Brain microvascular endothelial cell (primary cell): ENCODE data around the gene CTRL.

Source experiments
- DNase-seq: peaks from one replicate; pipeline ENCODE4 v3.0.0-alpha.2; 2020
- H3K27ac ChIP-seq: fragments of 250-450 bp; sonication (Bioruptor Pico); 2 replicates; pipeline ENCODE4 v1.5.1; 2020; ENCODE audit warnings: mild to moderate bottlenecking, moderate library complexity
- H3K27me3 ChIP-seq: fragments of 250-450 bp; sonication (Bioruptor Pico); replicated peaks from 2 replicates; pipeline ENCODE4 v1.5.1; 2020; ENCODE audit warnings: mild to moderate bottlenecking
- H3K36me3 ChIP-seq: fragments of 250-450 bp; sonication (Bioruptor Pico); replicated peaks from 2 replicates; pipeline ENCODE4 v1.5.1; 2020; ENCODE audit warnings: mild to moderate bottlenecking
- H3K4me3 ChIP-seq: 2 replicates; pipeline ENCODE4 v1.5.1; 2011; ENCODE audit warnings: low read depth, mild to moderate bottlenecking, control low read depth, low read length, moderate library complexity
- in situ Hi-C: cut with HindIII; loops from 2 replicates; pipeline ENCODE4 v1.10.0; 2017; ENCODE audit warnings: low sequenced_read_pairs, low pct_ligation_motif_present
- TF ChIP-seq, protein P1 (sequence below): IDR thresholded peaks from 2 replicates; pipeline ENCODE4 v1.5.1; 2011; ENCODE audit warnings: low read depth, mild to moderate bottlenecking, moderate library complexity, low read length, control low read depth, inconsistent platforms; ENCODE audit errors: missing control alignments

The CTRL gene

DNA sequence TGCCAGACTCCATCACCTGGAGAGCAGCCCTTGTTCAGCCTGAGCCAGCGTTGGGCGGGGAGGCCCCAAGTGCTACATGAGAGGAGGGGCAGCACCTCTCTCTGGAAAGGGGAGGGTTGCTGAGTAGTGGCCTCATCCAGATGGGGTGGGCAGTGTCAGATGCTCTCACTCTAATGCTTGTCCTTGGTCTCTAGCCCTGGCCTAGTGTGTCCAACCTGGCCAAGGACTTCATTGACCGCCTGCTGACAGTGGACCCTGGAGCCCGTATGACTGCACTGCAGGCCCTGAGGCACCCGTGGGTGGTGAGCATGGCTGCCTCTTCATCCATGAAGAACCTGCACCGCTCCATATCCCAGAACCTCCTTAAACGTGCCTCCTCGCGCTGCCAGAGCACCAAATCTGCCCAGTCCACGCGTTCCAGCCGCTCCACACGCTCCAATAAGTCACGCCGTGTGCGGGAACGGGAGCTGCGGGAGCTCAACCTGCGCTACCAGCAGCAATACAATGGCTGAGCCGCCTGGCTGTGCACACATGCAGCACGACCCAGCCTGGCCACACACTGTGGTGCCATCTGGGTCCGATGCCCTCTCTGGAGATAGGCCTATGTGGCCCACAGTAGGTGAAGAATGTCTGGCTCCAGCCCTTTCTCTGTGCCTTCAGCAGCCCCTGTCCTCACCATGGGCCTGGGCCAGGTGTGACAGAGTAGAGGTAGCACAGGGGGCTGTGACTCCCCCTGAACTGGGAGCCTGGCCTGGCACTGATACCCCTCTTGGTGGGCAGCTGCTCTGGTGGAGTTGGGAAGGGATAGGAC is 4.3 kb downstream of the CTRL start:
- Histone ChIP-seq H3K27me3 (no peaks in the 10 kb centered on the region), H3K4me3 (no peak overlapping the region), H3K36me3 (peaks cover 11% of the 10 kb centered on the region), H3K27ac (no peak overlapping the region)
- TF ChIP-seq, protein P1, sequence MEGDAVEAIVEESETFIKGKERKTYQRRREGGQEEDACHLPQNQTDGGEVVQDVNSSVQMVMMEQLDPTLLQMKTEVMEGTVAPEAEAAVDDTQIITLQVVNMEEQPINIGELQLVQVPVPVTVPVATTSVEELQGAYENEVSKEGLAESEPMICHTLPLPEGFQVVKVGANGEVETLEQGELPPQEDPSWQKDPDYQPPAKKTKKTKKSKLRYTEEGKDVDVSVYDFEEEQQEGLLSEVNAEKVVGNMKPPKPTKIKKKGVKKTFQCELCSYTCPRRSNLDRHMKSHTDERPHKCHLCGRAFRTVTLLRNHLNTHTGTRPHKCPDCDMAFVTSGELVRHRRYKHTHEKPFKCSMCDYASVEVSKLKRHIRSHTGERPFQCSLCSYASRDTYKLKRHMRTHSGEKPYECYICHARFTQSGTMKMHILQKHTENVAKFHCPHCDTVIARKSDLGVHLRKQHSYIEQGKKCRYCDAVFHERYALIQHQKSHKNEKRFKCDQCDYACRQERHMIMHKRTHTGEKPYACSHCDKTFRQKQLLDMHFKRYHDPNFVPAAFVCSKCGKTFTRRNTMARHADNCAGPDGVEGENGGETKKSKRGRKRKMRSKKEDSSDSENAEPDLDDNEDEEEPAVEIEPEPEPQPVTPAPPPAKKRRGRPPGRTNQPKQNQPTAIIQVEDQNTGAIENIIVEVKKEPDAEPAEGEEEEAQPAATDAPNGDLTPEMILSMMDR = no peak
- no peak for DNase-seq
- in situ Hi-C loops = no loop called here

DNA sequence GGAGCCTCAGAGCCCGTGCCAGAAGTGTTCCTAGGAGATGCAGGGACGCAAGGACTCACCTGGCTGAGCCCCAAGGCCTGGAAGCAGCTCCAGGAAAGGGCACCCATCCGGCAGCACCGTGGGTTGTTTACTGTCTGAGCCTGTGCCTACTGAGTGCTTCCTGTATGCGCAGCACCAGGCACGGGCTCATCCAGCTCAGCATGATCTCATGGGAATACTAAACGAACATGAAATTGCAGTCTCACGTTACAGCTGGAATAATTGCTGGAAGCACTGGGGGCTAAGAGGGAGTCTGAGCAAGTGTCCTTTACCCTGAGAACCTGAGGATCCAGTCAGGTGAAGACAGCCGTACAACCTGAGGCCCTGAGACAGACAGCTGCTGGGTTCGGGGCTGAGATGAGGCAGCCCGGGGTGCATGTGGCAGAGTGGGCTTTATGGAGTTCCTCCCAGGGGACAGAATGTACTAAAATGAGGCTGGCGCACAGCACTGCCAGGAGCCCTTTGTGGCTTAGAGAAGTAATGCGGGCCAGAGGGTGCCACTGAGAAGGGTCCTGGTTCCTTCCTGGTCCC is 5.4 kb downstream of the CTRL start:
- in situ Hi-C loops = no loop called here
- H3K27me3 ChIP-seq = no peaks in the 10 kb centered on the region
- no peak overlapping the region for H3K27ac ChIP-seq
- DNase-seq = peak; percentile 43
- no peak overlapping the region for H3K4me3 ChIP-seq
- H3K36me3 ChIP-seq = peaks cover 11% of the 10 kb centered on the region
- TF ChIP-seq, protein P1 = peak; percentile 39

- Histone ChIP-seq H3K36me3 (peaks cover 8% of the 10 kb centered on the region), H3K4me3 (no peak overlapping the region), H3K27me3 (no peaks in the 10 kb centered on the region), H3K27ac (no peak overlapping the region)
- no peak for DNase-seq
- TF ChIP-seq, protein P1 = no peak
- in situ Hi-C loops = loop anchor here (25.0 kb wide), 2 partner anchors 112 to 212 kb away; partner anchors contain the start of genes GFOD2, RANBP10 and TSNAXIP1
Measured at GRCh38 chr16:67924140-67924906, 7.3 kb downstream of the CTRL start.

GRCh38 chr16:67923414-67924116 is 8.1 kb downstream of the CTRL start:
- DNase-seq = no peak
- TF ChIP-seq, protein P1 = no peak
- Histone ChIP-seq H3K27me3 (no peaks in the 10 kb centered on the region), H3K36me3 (peaks cover under 1% of the 10 kb centered on the region), H3K4me3 (no peak overlapping the region), H3K27ac (no peak overlapping the region)
- in situ Hi-C loops = loop anchor here (25.0 kb wide), 2 partner anchors 111 to 211 kb away; partner anchors contain the start of genes GFOD2, RANBP10 and TSNAXIP1

DNA sequence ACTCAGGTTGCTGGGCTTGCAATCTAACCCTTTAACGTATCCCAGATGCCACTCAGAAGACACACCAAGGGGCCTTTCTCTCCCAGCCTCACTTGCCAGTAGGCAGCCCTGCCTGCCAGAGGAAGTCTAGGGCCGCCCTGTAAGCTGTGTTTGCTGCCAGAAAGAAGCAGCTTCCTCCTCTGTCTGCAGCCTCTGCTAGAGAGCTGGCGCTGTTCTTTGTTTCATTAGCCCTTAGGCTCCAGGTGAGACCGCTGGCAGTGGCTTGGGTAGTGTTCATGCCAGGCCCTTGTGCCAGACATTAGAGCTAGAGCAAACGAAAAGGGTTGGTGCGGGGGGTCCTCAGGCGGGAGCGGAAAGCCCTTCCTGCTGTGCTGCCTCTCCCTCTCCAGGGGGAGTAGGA is 8.9 kb downstream of the CTRL start:
- Histone ChIP-seq H3K36me3 (no peaks in the 10 kb centered on the region), H3K27me3 (no peaks in the 10 kb centered on the region), H3K4me3 (no peak overlapping the region), H3K27ac (no peak overlapping the region)
- in situ Hi-C loops = loop anchor here (25.0 kb wide), 2 partner anchors 110 to 210 kb away; partner anchors contain the start of genes GFOD2, RANBP10 and TSNAXIP1
- no peak for DNase-seq
- TF ChIP-seq, protein P1 = no peak
